Neural cell (in vitro differentiated cells): ENCODE results near the gene GNAT3.

ENCODE experiments used
- CTCF ChIP-seq: fragments of 450-650 bp; IDR thresholded peaks from 2 replicates; pipeline ENCODE4 v1.5.1; 2014; ENCODE audit warnings: antibody characterized with exemption, mild to moderate bottlenecking, moderate library complexity; ENCODE audit not compliant: poor library complexity, severe bottlenecking
- EZH2 ChIP-seq: fragments of 200-600, 300-800 bp; shearing (Covaris generic), sonication (generic); IDR thresholded peaks from 2 replicates; pipeline ENCODE4 v1.6.1; 2014; ENCODE audit warnings: antibody characterized with exemption, low read length, borderline replicate concordance, mild to moderate bottlenecking; ENCODE audit not compliant: insufficient read depth, poor library complexity, severe bottlenecking
- POLR2AphosphoS5 ChIP-seq: IDR thresholded peaks from 2 replicates; pipeline ENCODE4 v1.6.1; 2012

DNA sequence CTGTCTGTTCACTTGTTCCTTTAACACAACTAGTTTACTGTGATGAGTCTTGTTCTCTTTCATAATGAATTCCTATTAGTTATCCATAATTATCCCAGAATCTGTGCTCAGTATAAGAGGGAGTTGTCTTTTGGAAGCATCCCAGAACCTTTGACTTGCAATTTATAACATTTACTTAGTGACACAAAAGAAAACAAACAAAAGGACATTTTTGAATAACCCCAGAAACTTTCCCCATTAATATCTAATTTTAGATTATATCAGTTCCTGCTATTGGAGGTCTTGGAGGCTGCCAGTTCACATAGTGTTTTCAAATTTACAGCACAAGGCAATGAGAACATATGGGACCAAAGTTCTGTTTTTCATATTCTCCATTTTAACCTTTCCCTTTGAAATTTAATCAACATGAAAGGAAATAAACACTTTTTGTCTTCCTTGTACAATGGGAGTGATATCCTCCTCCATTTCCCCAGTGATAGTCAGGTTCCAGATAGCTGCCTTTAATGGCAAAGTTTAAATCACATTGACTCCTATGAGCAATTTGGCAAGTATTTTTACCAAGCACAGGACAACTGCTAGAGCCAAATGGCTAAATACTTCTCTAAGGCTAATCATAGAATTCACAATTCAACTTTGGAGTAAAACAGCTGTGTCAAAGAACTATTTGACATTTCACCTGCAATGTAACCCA lies 37.1 kb upstream of the GNAT3 start:
- TF ChIP-seq EZH2 (no peak), CTCF (no peak), POLR2AphosphoS5 (no peak)
